IPS-NIHi11 (cell line): Measurements from ENCODE around the gene MAGI1.
"Not testable (repeated sequence)": the region's sequence is repeated elsewhere in the genome, so short reads cannot be mapped to it uniquely, and the experiment has no call there.

Experiments
- DNase-seq: peaks from one replicate; pipeline ENCODE4 v3.0.0; 2012; ENCODE audit warnings: mixed read lengths, low spot score

MAGI1 gene

GRCh38 chr3:65523878-65524277 is 514.8 kb downstream of the MAGI1 start:
- no peak for DNase-seq

- DNase-seq = no peak
Observed at GRCh38 chr3:65521032-65521431, 517.7 kb downstream of the MAGI1 start.

DNA sequence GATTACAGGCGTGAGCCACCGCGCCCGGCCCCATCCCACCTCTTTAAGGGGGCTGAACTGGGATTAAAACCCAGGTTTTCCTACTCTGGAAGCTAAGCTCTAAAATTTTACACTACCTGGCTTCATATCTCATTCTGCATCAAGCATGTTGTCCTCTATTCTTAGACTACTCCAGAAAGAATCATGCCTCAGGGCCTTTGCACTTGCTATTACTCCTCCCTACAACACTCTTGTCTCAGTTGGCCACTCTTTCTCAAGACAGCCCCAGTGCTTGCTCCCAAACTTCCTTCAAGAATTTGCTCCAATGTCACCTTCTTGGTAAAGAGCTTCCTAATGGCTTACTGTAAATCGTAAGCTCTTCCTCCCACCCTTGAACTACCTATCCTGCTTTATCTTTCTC is 521.7 kb downstream of the MAGI1 start:
- DNase-seq = no peak

GRCh38 chr3:65514317-65514716 is 524.4 kb downstream of the MAGI1 start:
- not testable (repeated sequence) for DNase-seq

DNA sequence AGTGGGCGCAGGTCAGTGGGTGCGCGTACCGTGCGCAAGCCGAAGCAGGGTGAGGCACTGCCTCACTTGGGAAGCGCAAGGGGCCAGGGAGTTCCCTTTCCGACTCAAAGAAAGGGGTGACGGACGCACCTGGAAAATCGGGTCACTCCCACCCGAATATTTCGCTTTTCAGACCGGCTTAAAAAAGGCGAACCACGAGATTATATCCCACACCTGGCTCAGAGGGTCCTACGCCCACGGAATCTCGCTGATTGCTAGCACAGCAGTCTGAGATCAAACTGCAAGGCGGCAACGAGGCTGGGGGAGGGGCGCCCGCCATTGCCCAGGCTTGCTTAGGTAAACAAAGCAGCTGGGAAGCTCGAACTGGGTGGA is 529.3 kb downstream of the MAGI1 start:
- not testable (repeated sequence) for DNase-seq

DNA sequence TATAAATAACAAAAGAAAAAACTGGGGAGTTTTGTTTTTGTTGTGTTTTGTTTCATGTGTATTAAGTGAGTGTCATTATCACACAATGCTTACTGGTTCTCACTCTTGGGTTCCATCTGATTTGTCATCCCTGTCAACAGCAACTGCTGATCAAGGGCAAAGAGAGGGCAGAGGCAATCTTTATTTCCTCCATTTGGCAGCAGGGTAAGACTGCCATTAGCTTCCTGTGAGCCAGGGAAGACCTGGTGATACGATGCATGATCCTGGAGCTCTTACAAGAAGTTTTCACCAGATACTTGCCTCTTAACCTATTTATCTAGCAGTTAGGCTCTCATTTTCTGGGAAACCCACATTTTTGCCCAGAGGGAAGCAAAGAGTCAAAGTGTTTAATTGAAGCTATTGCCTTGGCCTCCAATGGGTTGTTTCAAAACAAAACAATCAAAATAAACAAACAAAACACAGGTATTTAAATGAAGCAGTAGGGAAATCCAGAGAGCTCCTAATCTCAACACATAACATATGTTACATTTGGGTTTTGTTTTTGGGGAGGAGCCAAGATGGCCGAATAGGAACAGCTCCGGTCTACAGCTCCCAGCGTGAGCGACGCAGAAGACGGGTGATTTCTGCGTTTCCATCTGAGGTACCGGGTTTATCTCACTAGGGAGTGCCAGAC is 529.8 kb downstream of the MAGI1 start:
- no peak for DNase-seq

DNA sequence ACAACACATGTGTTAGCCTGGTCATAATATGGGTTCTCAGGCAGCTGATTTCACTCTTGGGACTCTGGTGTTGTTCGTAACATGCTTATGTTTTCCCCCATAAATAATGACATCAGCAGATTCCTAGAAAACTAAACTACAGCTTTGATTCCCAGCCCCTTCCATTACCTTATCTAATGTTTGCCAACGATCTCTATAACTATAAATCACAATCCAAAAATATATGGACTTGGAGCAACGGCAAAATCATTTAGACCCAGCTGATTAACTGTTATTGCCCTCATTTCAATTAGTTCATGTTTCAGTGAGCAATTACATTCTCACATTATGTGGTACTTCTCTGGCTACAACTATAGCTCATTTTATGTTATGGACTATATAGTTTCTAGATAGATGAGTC is 531.3 kb downstream of the MAGI1 start:
- DNase-seq = no peak

- DNase-seq = no peak
Observed at GRCh38 chr3:65503776-65504175, 534.9 kb downstream of the MAGI1 start.

- DNase-seq = no peak
Observed at GRCh38 chr3:65502526-65502925, 536.2 kb downstream of the MAGI1 start.

DNA sequence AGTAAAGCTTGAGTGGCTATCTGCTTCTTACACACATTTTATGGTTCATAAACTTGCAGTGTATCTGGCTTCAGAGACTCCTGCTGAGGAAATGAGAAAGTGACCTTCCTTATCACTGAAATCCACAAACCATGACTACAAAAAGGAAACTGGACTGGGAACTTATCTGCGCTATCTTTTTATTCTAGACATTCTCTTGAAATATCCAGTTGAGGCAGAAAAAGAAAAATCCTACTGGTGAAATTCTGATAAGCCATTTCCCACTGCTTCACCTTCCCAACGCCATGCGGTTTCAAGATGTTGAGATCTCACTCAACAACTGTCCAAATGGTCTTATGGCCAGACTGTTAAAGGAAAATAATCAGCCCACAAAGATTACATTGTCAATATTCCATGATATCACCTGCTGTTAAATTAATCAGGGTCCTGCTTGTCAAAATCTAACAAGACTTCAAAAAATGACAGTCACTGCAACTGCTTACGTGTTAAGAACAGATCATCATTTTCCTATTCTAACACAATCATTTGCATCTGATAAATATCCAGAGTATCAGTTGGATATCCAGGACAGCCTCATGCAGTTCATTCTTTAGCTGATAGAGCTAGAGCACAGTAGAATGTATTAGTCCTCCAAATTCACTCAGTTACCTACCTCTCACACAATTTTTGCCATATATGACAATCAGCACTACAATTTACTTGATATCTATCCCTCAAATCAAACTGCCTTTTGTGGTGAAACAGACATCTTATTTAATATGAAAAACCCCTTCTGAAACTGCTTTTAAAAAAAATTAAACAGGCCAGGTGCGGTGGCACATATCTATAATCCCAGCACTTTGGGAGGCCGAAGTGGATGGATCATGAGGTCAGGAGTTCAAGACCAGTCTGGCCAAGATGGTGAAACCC is 538.1 kb downstream of the MAGI1 start:
- no peak for DNase-seq

DNA sequence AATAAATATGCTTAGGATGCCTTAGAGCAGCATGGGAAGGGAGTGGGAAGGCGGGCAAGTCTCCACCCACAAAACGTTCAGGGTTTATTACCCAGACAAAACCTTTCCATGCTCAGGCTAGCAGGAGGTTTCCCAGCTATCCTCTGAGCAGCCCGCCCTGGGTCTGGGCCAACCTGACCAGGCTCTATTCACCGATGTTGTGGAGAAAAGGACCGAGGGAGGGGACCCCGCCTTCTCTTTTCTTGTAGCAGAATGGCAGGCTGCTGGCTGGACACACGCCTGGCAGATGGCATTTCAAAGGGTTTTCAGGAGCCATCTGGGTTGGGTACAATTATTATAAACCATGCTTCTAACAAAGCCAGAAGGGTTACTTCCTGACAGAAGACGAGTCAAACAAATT is 540.9 kb downstream of the MAGI1 start:
- DNase-seq = no peak

- no peak for DNase-seq
Observed at GRCh38 chr3:65497236-65497635, 541.5 kb downstream of the MAGI1 start.

DNA sequence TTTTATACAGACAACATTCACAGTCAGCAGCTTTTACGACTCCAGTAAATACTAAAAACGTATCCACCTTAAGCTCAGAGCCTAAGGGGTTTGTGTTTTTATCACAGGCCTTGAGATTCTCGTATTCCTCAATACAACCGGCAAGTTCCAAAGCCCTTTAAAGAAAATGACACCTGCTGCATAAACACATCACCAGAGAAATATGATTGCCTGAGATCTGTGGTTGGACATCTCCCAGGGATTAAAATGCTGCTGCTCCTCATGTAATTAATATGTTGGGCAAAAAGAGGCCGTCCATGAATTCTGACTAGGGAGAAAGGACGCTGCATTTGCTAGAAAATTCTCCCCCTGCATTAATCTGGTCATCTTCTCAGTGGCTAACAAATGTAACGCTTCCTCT is 544.8 kb downstream of the MAGI1 start:
- DNase-seq = no peak

DNA sequence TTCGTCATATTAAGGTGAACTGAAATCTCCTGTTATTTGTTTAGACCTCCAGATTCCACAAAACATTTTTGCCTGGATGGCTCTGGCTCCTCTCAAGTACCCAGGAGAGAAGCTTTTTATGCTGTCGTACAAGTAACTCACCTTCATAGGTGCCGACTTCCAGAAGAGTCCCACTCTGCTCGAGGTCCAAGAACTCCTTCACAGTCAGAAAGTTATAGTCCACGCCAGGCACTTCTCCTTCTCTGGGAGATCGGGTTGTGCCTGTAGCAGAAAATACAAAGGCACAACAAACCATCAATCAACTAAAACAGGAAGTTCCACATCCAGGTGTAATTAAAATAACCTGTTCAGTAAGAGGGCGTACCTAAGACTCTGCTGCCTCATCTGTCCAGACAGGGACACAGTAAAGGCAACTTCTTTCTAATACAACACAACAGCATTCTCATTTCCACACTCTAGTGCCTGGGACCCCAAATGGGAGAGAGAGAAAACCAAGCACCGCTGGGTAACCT is 545.3 kb downstream of the MAGI1 start:
- DNase-seq = no peak

- no peak for DNase-seq
Observed at GRCh38 chr3:65492249-65492648, 546.5 kb downstream of the MAGI1 start.

DNA sequence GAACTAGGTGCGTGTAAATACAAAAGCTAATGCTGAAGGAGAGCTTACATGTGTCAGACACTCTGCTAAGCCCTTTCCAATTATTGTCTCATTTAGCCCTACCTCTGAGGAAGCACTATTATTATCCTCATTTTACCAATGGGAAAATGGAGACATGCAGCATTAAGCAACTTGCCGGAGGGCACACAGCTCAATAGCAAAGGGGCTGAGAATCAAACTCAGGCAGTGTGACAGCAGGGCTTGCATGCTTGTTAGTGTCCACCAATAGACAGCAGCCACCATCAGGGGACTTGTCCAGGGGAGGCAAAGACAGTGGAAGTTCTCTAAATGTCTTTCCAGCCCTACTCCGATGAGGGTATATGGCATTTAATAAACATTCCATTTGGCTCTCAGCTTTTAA is 548.6 kb downstream of the MAGI1 start:
- no peak for DNase-seq

- DNase-seq = no peak
Observed at GRCh38 chr3:65489253-65489652, 549.5 kb downstream of the MAGI1 start.

DNA sequence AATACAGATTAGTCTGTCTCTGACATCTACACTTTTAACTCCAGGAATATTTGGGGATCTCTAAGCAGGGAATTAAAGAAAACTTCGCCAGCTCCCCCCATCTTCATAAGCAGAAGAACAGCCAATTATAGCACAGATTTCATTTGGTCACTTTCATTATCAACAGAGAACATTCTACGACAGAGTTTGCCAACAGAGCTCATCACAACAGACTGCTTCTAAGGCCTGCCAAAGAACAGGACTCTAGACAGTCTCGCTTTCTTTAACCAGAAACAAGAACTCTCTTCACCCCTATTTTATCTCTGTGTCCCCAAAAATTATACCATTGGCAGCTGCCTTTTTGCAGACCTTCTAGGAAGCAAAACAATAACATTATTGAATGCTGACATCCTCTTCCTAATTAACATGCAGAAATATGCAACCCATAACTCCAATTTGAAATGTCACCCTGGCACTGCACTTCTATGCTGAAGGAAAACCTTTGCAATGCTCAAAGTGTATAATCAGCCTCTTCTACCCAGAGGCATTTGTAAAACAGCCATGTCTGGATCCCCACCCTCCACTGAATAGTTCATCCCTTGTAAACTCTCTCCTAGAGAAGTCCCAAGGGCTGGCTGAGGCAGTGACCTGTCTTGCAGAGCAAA is 552.8 kb downstream of the MAGI1 start:
- no peak for DNase-seq

GRCh38 chr3:65484964-65485363 is 553.8 kb downstream of the MAGI1 start:
- no peak for DNase-seq

DNA sequence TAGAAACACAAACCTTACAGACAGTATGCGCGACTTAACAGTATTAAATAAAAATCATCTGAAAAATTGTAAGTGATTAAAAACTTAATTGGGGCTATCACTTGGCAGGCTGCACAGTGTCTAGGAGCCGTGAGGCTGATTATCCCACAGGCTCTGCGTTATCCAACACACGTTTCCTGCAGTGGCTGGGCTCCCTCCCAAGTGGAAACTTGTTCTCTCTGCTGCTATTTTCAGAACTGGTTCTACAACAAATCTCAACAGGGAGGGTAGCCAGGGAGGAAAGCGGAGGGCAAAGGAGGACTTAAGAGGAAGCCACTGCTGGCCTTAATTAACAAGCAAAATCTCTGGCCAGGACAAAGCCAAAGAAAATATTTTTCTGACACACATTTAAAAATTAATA is 555.2 kb downstream of the MAGI1 start:
- peak; percentile 54 for DNase-seq

DNA sequence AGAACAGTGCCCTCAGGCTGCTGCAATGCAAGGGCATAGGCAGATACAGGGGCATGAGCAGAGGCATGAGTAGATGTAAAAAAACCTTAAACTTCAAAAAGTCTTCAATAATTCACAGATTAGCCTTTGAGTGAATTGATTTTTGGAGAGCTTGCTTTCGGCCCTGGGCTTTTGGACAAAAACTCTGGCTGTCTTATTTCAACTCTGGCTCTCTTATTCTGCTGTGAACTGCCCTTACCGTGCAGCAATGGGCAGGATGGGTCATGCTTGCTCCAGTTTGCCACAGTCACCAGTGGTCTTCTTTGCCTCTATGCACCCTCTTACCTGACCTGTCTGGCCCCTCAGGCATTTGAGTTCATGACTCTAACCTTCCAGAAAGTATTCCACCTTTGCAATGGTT is 555.7 kb downstream of the MAGI1 start:
- DNase-seq = no peak

GRCh38 chr3:65481085-65481484 is 557.6 kb downstream of the MAGI1 start:
- DNase-seq = no peak

GRCh38 chr3:65479990-65480389 is 558.7 kb downstream of the MAGI1 start:
- DNase-seq = no peak
